GM12874 (cell line): ENCODE data around the gene AGXT2.

ENCODE experiments used
- CTCF ChIP-seq: IDR thresholded peaks from 2 replicates; pipeline ENCODE4 v1.5.1; 2011; ENCODE audit warnings: low read depth, mild to moderate bottlenecking, control low read depth, low read length, moderate library complexity; ENCODE audit not compliant: insufficient read depth

Gene AGXT2

GRCh38 chr5:35029333-35029732, 18.4 kb downstream of the AGXT2 start:
- TF ChIP-seq CTCF, result no peak

GRCh38 chr5:35026941-35027340, 20.8 kb downstream of the AGXT2 start:
- no peak for TF ChIP-seq CTCF

GRCh38 chr5:35026280-35026840, 21.4 kb downstream of the AGXT2 start:
- no peak for TF ChIP-seq CTCF

GRCh38 chr5:35024911-35025510, 22.7 kb downstream of the AGXT2 start:
- TF ChIP-seq CTCF, result no peak

GRCh38 chr5:35023391-35024178, 24.2 kb downstream of the AGXT2 start:
- TF ChIP-seq CTCF, result no peak

GRCh38 chr5:35016174-35017051, 31.3 kb downstream of the AGXT2 start:
- no peak for TF ChIP-seq CTCF

- TF ChIP-seq CTCF, result no peak
These were observed 32.7 kb downstream of the AGXT2 start for GRCh38 chr5:35015063-35015462.
